22Rv1 (cell line): ENCODE data around the gene MRPL23.

Source experiments
- H3K27ac ChIP-seq: fragments of 450-650 bp; 2 replicates; pipeline ENCODE4 v1.5.1; 2017
- ZFX ChIP-seq: fragments of 450-650 bp; IDR thresholded peaks from 2 replicates; pipeline ENCODE4 v1.6.1; 2017; ENCODE audit warnings: antibody characterized with exemption, borderline replicate concordance
- TF ChIP-seq, protein P1 (sequence below): fragments of 450-650 bp; IDR thresholded peaks from 2 replicates; pipeline ENCODE4 v1.5.1; 2017; ENCODE audit warnings: mild to moderate bottlenecking

MRPL23 gene

DNA sequence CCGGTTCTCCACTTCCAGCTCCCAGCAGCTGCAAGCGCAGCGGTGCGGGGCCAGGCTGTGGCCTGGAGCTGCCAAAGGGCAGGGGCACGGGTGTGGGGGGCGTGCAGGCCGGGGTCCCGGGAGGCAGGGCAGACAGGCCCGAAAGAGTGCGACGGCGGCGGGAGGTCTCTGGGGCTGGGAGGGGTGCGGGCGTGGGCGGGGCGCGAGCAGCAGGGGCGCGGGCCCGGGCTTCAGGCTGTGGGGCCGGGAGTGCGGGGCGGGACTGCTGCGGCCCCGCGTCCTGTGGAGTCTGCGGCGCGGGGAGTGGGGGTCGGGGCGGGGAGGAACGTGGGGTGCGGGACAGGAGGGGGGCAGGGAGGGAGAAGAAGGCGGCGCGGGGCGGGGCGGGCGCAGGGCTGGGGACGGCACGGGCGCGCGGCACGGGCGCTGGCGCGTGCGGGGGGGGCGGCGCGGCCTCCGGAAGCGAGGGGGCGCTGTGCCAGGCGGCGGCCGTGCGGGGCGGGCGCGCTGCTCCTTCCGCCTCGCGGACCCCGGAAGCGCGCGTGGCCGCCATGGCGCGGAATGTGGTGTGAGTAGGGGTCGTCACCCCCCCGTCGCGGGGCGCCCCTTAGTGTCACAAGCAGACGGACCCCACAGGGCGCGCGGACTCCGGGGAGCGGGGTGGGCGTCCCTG is at the start of gene MRPL23:
Gene MRPL23, plus strand, starts transcription at position 521 of the 673 bp plus-strand sequence. Its CDS starts 31 bp downstream, at position 552.
- H3K27ac ChIP-seq = no peak within 1 kb of the TSS
- no peak for TF ChIP-seq ZFX
- TF ChIP-seq, protein P1, sequence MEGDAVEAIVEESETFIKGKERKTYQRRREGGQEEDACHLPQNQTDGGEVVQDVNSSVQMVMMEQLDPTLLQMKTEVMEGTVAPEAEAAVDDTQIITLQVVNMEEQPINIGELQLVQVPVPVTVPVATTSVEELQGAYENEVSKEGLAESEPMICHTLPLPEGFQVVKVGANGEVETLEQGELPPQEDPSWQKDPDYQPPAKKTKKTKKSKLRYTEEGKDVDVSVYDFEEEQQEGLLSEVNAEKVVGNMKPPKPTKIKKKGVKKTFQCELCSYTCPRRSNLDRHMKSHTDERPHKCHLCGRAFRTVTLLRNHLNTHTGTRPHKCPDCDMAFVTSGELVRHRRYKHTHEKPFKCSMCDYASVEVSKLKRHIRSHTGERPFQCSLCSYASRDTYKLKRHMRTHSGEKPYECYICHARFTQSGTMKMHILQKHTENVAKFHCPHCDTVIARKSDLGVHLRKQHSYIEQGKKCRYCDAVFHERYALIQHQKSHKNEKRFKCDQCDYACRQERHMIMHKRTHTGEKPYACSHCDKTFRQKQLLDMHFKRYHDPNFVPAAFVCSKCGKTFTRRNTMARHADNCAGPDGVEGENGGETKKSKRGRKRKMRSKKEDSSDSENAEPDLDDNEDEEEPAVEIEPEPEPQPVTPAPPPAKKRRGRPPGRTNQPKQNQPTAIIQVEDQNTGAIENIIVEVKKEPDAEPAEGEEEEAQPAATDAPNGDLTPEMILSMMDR = no peak

DNA sequence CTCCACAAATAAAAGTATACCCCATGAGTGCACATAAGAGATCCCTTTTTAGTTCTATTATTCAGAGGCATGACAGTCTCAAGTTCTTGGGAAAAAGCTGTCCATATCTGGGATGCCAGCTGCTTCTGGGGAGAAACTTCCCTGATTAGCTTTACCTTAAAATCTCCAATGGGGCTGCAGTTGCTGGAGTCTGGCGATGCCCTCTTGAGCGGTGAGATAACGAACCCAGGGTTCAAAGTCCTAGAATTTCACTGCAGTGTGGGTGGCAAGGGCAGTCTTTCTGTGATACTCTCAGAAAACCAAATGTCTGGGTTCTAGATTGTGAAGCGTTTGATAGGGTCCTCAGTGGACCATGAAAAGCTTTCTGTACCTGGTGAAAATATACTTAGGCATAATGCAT is 48.0 kb upstream of the MRPL23 start:
- no peak for TF ChIP-seq ZFX
- TF ChIP-seq, protein P1 = no peak
- no peak overlapping the region for H3K27ac ChIP-seq

DNA sequence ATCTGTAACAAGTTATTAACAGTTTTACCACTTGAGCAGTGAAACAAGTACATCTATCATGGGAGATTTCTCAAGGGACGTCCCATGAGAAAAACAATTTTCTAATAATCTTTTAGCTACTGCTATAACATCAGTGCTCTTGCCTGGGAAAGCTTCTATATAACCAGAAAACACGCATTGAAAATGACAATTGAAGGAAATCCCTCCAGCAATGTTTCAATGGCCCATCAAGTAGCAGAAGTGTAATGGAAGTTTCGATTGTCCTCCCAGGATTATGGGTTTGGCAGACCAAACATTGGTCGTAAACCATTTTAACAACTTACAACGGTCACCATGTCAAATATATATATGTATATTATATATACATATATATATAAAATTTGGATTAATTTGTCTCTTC is 47.4 kb upstream of the MRPL23 start:
- no peak for TF ChIP-seq ZFX
- TF ChIP-seq, protein P1 = no peak
- no peak overlapping the region for H3K27ac ChIP-seq

DNA sequence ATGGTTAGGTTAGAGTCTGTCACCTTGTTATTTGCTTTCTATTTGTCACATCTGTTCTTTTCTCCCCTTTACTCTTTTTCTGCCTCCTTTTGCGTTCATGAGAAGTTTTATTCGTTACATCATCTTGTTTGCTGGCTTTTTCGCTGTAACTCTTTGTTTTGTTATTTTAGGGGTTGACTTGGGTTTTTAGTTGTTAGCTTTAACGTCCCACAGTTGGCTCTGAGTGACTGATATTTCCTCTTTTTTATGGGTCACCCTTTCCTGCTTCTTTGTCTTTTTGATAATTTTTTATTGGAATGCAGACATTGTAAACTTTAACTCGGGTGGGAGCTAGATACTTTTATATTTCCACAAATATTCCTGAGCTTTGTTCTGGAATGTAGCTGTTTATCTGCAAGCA is 41.0 kb upstream of the MRPL23 start:
- TF ChIP-seq ZFX = no peak
- TF ChIP-seq, protein P1 = no peak
- no peak overlapping the region for H3K27ac ChIP-seq

DNA sequence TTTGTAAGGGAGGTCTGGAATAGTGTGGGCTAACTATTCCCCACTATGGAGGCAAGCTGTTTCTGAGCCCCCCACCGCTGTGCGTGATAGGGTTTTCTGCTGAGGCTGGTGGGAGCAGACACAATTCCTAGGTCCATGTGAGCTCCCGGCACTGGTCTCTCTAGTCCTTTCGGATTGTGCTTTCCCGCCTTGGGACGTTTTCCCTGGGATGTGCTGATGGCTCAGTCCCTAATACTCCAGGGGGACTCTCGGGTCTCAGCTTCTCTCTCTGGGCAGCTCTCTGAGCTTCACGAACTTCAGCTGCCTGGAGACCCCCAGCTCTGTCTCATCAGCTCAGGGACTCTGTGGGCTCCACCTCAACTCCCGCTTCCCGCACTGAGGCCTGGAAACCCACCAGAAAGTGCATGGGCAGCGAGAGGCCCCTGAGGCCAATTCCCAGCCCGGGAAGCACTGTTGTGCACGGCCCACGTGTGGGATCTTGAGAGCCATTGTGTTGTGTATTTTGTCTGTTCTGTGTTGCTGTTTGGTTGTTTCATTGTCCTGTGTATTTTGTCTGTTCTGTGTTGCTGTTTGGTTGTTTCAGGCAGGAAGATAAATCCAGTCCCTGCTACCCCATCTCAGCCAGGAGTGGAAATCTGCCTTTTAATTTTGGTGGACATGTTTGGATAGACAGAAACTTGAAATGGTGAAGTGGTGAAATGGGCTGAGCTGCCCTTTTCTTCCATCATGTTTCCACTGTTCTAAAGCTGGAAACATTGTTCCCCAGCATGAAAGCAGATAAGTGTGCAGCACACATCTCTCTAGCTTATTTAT is 40.3 kb upstream of the MRPL23 start:
- TF ChIP-seq, protein P1 = no peak
- no peak for TF ChIP-seq ZFX
- H3K27ac ChIP-seq = no peak overlapping the region

DNA sequence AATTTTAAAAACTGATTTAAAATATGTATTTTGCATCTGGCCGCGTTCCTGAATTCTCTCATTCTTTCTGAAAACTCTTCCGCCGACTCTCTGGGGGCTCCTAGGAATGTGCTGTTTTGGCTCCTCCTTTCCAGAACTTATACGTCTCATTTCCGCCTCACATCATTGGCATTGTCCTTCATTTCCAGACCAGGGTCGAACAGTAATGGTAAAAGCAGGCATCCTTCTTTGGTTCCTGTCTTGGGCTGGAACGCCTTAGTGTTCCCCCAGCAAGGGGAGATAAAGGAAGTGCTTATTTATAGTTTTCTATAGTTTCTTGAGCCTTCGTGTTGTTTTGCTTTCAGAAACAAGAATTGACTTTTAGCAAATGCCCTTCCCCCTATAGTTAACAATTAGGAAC is 38.5 kb upstream of the MRPL23 start:
- no peak overlapping the region for H3K27ac ChIP-seq
- TF ChIP-seq, protein P1 = no peak
- TF ChIP-seq ZFX = no peak

DNA sequence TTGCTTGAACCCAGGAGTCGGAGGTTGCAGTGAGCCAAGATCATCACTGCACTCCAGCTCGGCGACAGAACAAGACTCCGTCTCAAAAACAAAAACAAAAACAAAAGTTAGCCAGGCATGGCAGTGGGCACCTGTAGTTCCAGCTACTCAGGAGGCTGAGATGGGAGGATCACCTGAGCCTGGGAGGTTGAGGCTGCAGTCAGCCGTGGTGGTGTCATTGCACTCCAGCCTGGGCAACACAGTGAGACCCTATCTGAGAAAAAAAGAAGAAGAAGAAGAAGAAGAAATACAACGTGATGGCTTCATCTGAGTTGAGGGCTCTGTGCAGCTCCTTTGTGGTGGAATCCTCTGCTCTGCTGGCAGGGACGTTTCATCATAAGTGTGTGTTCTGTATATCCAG is 37.6 kb upstream of the MRPL23 start:
- H3K27ac ChIP-seq = no peak overlapping the region
- no peak for TF ChIP-seq ZFX
- TF ChIP-seq, protein P1 = no peak
